Measurements from ENCODE around the gene ITGB3BP.

The ITGB3BP gene

GRCh38 chr1:63413394-63413793 is 109.6 kb downstream of the ITGB3BP start:
- DNase-seq: no peak

- DNase-seq: no peak
These were observed 112.0 kb downstream of the ITGB3BP start for GRCh38 chr1:63411066-63411465.

- no peak for DNase-seq
These were observed 114.7 kb downstream of the ITGB3BP start for GRCh38 chr1:63408331-63408730.

- DNase-seq: no peak
These were observed 116.0 kb downstream of the ITGB3BP start for GRCh38 chr1:63407002-63407401.

GRCh38 chr1:63405987-63406386 is 117.0 kb downstream of the ITGB3BP start:
- DNase-seq: no peak

GRCh38 chr1:63405021-63405420 is 118.0 kb downstream of the ITGB3BP start:
- no peak for DNase-seq

GRCh38 chr1:63403386-63403785 is 119.6 kb downstream of the ITGB3BP start:
- no peak for DNase-seq

- DNase-seq: no peak
These were observed 121.1 kb downstream of the ITGB3BP start for GRCh38 chr1:63401945-63402344.

Data from activated CD4-positive, alpha-beta T cell treated with anti-CD3 and anti-CD28 coated beads for 48 hours (primary cell).